B cell (primary cell): Measurements from ENCODE around the gene CRB3. TPM values are rescaled to one million over a fixed set of nuclear protein-coding genes. Genes with fewer than 3 reads are reported as not detected.

Experiments
- ATAC-seq: fragments of 200-7000 bp; cut with Tn5 transposase; one replicate; pipeline ENCODE4 v1.10.0; 2021; ENCODE audit warnings: low read depth, mild to moderate bottlenecking, moderate number of reproducible peaks, moderate library complexity
- CTCF ChIA-PET: fragments of 350-600 bp; sonication (Branson Sonifier 250); formaldehyde crosslinking; loops from one replicate; lab custom pipeline; 2021; ENCODE audit warnings: antibody characterized with exemption, inconsistent platforms; lab: Charles Lee
- POLR2A ChIA-PET: fragments of 350-600 bp; sonication (Branson Sonifier 250); formaldehyde crosslinking; loops from one replicate; lab custom pipeline; 2021; ENCODE audit warnings: antibody characterized with exemption; lab: Charles Lee
- DNase-seq: peaks from one replicate; pipeline ENCODE4 v3.0.0; 2013
- H2AFZ ChIP-seq: 2 replicates; pipeline ENCODE4 v1.6.1; 2012; ENCODE audit warnings: mild to moderate bottlenecking, low read depth, low read length; ENCODE audit not compliant: insufficient read depth, poor library complexity, severe bottlenecking
- H3K27ac ChIP-seq, 2 donors: 1 replicate in 1 of 2; 2 replicates in 1 of 2; pipeline ENCODE4 v1.5.1; 2012 to 2013; ENCODE audit warnings: low read length in 2 of 2, mild to moderate bottlenecking in 2 of 2, moderate library complexity in 1 of 2
- H3K27me3 ChIP-seq, 4 experiments: fragments of 200-600 bp in 1 of 4; sonication (generic) in 1 of 4; replicated peaks in 1 of 4; 1 replicate in 2 of 4; 2 replicates in 2 of 4; pipeline versions ENCODE4 v1.6.1 to v1.7.0; 2013 to 2016; ENCODE audit warnings: low read length in 3 of 4, mild to moderate bottlenecking in 2 of 4, mixed read lengths in 1 of 4, moderate library complexity in 1 of 4; ENCODE audit not compliant: insufficient read depth in 4 of 4, control insufficient read depth in 3 of 4; ENCODE audit errors: control extremely low read depth in 1 of 4
- H3K36me3 ChIP-seq, 2 experiments: replicated peaks in 1 of 2; 1 replicate in 1 of 2; 2 replicates in 1 of 2; pipeline versions ENCODE4 v1.6.1 to v1.7.1; 2013; ENCODE audit warnings: low read length in 1 of 2; ENCODE audit not compliant: insufficient read depth in 2 of 2, control insufficient read depth in 1 of 2; ENCODE audit errors: control extremely low read depth in 1 of 2, extremely low read depth in 1 of 2
- H3K4me1 ChIP-seq, 2 donors: fragments of 200-600 bp in 1 of 2; sonication (generic) in 1 of 2; 1 replicate in 1 of 2; 2 replicates in 1 of 2; pipeline versions ENCODE4 v1.5.1 to v1.6.1; 2013 to 2017; ENCODE audit warnings: low read length in 2 of 2; ENCODE audit not compliant: control insufficient read depth in 2 of 2, insufficient read depth in 2 of 2
- H3K4me2 ChIP-seq: replicated peaks from 2 replicates; pipeline ENCODE3; 2012; ENCODE audit warnings: mild to moderate bottlenecking, low read depth, low read length; ENCODE audit not compliant: poor library complexity, severe bottlenecking
- H3K4me3 ChIP-seq, 5 experiments: fragments of 200-600 bp in 1 of 5; sonication (generic) in 1 of 5; 1 replicate in 3 of 5; 2 replicates in 2 of 5; pipeline versions ENCODE4 v1.5.1 to v1.7.0; 2011 to 2016; ENCODE audit warnings: low read length in 4 of 5, mild to moderate bottlenecking in 4 of 5, low read depth in 2 of 5, control low read depth in 1 of 5, moderate library complexity in 1 of 5; ENCODE audit not compliant: insufficient read depth in 1 of 5; ENCODE audit errors: control extremely low read depth in 1 of 5, extremely low read depth in 1 of 5
- H3K79me2 ChIP-seq: fragments of 200-600 bp; sonication (generic); one replicate; pipeline ENCODE4 v1.6.0; 2016; ENCODE audit warnings: low read length; ENCODE audit not compliant: control insufficient read depth, insufficient read depth
- H3K9ac ChIP-seq: fragments of 200-600 bp; sonication (generic); 2 replicates; pipeline ENCODE4 v1.6.1; 2017; ENCODE audit warnings: mild to moderate bottlenecking, low read length, moderate library complexity
- H3K9me3 ChIP-seq, 3 donors: one replicate each; pipeline versions ENCODE4 v1.6.1 to v1.7.1; 2013; ENCODE audit warnings: low read length in 2 of 3; ENCODE audit not compliant: control insufficient read depth in 2 of 3, insufficient read depth in 1 of 3; ENCODE audit errors: control extremely low read depth in 1 of 3
- H4K20me1 ChIP-seq: 2 replicates; pipeline ENCODE4 v1.6.0; 2012; ENCODE audit warnings: mild to moderate bottlenecking, low read length; ENCODE audit not compliant: insufficient read depth, control insufficient read depth, poor library complexity, severe bottlenecking
- H3K27ac Mint-ChIP-seq: one replicate; pipeline ENCODE4 v1.8.0; 2021; ENCODE audit warnings: mixed read lengths
- H3K27me3 Mint-ChIP-seq: one replicate; pipeline ENCODE4 v1.8.0; 2021; ENCODE audit warnings: mixed read lengths
- H3K4me1 Mint-ChIP-seq: one replicate; pipeline ENCODE4 v1.8.0; 2021; ENCODE audit warnings: mixed read lengths
- H3K4me3 Mint-ChIP-seq: one replicate; pipeline ENCODE4 v1.8.0; 2021; ENCODE audit warnings: mixed read lengths
- H3K9me3 Mint-ChIP-seq: one replicate; pipeline ENCODE4 v1.8.0; 2022; ENCODE audit warnings: mixed read lengths; ENCODE audit not compliant: insufficient read depth
- CTCF ChIP-seq: fragments of 200-600 bp; IDR thresholded peaks from one replicate; pipeline ENCODE4 v1.8.0; 2022; ENCODE audit warnings: antibody characterized with exemption, mild to moderate bottlenecking
- EZH2 ChIP-seq: IDR thresholded peaks from 2 replicates; pipeline ENCODE4 v1.6.1; 2012; ENCODE audit warnings: borderline replicate concordance, low read depth, mild to moderate bottlenecking, moderate library complexity, low read length; ENCODE audit not compliant: insufficient read depth, poor library complexity, severe bottlenecking
- WGBS: methylation state at CpG from one replicate; pipeline ENCODE4 v1.1.5; 2013; ENCODE audit warnings: missing lambda C conversion rate; ENCODE audit not compliant: insufficient coverage; 5-methylcytosine and 5-hydroxymethylcytosine counted together
- intact Hi-C: fragments of 100-400 bp; cut with micrococcal nuclease; formaldehyde crosslinking; loops from one replicate; pipeline ENCODE4 v1.10.0; 2022
- polyA plus RNA-seq: library from polyadenylated mRNA; depleted of rRNA; stranded (reverse); fragments of >200 nt; gene quantifications from 2 replicates; pipeline ENCODE4 v1.2.3, GENCODE V29; 2012
- total RNA-seq, 2 donors: library from RNA; stranded (reverse); fragments of 120-200 nt in 1 of 2; gene quantifications; 1 replicate in 1 of 2; 2 replicates in 1 of 2; pipeline versions ENCODE4 v1.2.3 to v1.2.4, GENCODE V29; 2013 to 2022

Gene CRB3
- total and polyA plus RNA-seq, 2 donors (not counting 1 experiment from before 2014, with no cell fraction given) = 2.1 to 3.6 TPM

- Histone ChIP-seq H3K9me3 (peaks cover 0 to 19% (median 0%) of the 10 kb centered on the region in 3 donors), H3K27me3 (no peaks in the 10 kb centered on the region), H3K4me1 (peaks cover 26 to 35% of the 10 kb centered on the region in 2 donors), H4K20me1 (peaks cover 40% of the 10 kb centered on the region), H3K27ac (peak overlapping the region; percentile 84 to 93), H3K4me2 (peak overlapping the region; percentile 74), H3K79me2 (peaks cover 38% of the 10 kb centered on the region), H2AFZ (peak overlapping the region; percentile 89), H3K9ac (peak overlapping the region; percentile 58), H3K36me3 (peaks cover 0 to 24% of the 10 kb centered on the region in 2 experiments), H3K4me3 (peak overlapping the region in 4 of 5 experiments; percentile 31 to 57 (median 45))
- peak; percentile 100 for DNase-seq
- 8% methylated on average over 43 of the region's 43 CpGs for WGBS
- TF ChIP-seq EZH2 (no peak), CTCF (no peak)
- ChIA-PET POLR2A (interaction anchor here (0.6 to 2.9 kb wide), 8 partner anchors 32 to 398 kb away, joined by 3 to 15 read pairs (median 8); partner anchors contain the start of genes ALKBH7, CLPP, GTF2F1 and SLC25A23), CTCF (interaction anchor here (0.9 to 2.0 kb wide), 3 partner anchors 34 to 438 kb away, joined by 3 to 6 read pairs (median 6); partner anchors contain the start of gene SLC25A23)
- no peaks in the 10 kb centered on the region for H3K27me3 Mint-ChIP-seq
- ATAC-seq = peak; percentile 82
- H3K4me1 Mint-ChIP-seq = peaks cover 35% of the 10 kb centered on the region
- peak overlapping the region; percentile 82 for H3K4me3 Mint-ChIP-seq
- no peaks in the 10 kb centered on the region for H3K9me3 Mint-ChIP-seq
- H3K27ac Mint-ChIP-seq = peak overlapping the region; percentile 94
- intact Hi-C loops = loop anchor here (1.0 to 2.0 kb wide), 7 partner anchors 32 to 314 kb away; partner anchors contain the start of genes CLPP, GTF2F1, RFX2 and TUBB4A
Measured at GRCh38 chr19:6424939-6425731, 38.9 kb upstream of the CRB3 start.
